Neural cell (in vitro differentiated cells): ENCODE measurements around the gene RCN1. TPM values are rescaled to one million over a fixed set of nuclear protein-coding genes. Genes with fewer than 3 reads are reported as not detected.

Experiments used
- H2AFZ ChIP-seq: fragments of 200-600, 300-800 bp; sonication (generic), shearing (Covaris generic); 2 replicates; pipeline ENCODE4 v1.6.0; 2014; ENCODE audit warnings: low read depth, mild to moderate bottlenecking, antibody characterized with exemption, low read length, moderate library complexity
- H3F3A ChIP-seq: fragments of 200-600 bp; shearing (Covaris generic); 2 replicates; pipeline ENCODE4 v1.6.1; 2016; ENCODE audit warnings: mild to moderate bottlenecking, moderate library complexity, mixed read lengths, antibody characterized with exemption, low read length; ENCODE audit not compliant: insufficient read depth, poor library complexity, severe bottlenecking
- H3K27ac ChIP-seq: fragments of 200-600, 300-800 bp; sonication (generic), shearing (Covaris generic); 2 replicates; pipeline ENCODE4 v1.5.1; 2014; ENCODE audit warnings: mild to moderate bottlenecking, low read length, moderate library complexity
- H3K27me3 ChIP-seq: fragments of 300-800, 200-600 bp; sonication (generic), shearing (Covaris generic); 2 replicates; pipeline ENCODE4 v1.6.0; 2014; ENCODE audit warnings: mild to moderate bottlenecking, low read depth, low read length, moderate library complexity; ENCODE audit not compliant: insufficient read depth
- H3K36me3 ChIP-seq: fragments of 300-800, 200-600 bp; sonication (generic), shearing (Covaris generic); 2 replicates; pipeline ENCODE4 v1.5.1; 2014; ENCODE audit warnings: mild to moderate bottlenecking, antibody characterized with exemption, low read length, moderate library complexity; ENCODE audit not compliant: insufficient read depth
- H3K4me2 ChIP-seq: fragments of 300-800, 200-600 bp; sonication (generic), shearing (Covaris generic); 2 replicates; pipeline ENCODE4 v1.6.0; 2014; ENCODE audit warnings: mild to moderate bottlenecking, low read length
- H3K4me3 ChIP-seq: fragments of 300-800, 200-600 bp; sonication (generic), shearing (Covaris generic); 2 replicates; pipeline ENCODE4 v1.5.1; 2014; ENCODE audit warnings: mild to moderate bottlenecking, low read length, moderate library complexity
- H3K79me2 ChIP-seq: fragments of 200-600 bp; shearing (Covaris generic); replicated peaks from 2 replicates; pipeline ENCODE4 v1.6.0; 2014; ENCODE audit warnings: mild to moderate bottlenecking, low read length, moderate library complexity; ENCODE audit not compliant: insufficient read depth
- H3K9ac ChIP-seq: fragments of 300-800, 200-600 bp; sonication (generic), shearing (Covaris generic); 2 replicates; pipeline ENCODE4 v1.6.1; 2016; ENCODE audit warnings: mild to moderate bottlenecking, low read length, mixed read lengths
- H3K9me2 ChIP-seq: fragments of 200-600 bp; shearing (Covaris generic); 2 replicates; pipeline ENCODE4 v1.6.1; 2016; ENCODE audit warnings: mild to moderate bottlenecking, low read length, mixed read lengths; ENCODE audit not compliant: insufficient read depth
- H3K9me3 ChIP-seq: fragments of 200-600, 300-800 bp; sonication (generic), shearing (Covaris generic); 2 replicates; pipeline ENCODE4 v1.6.1; 2016; ENCODE audit warnings: mild to moderate bottlenecking, mixed run types, low read length, moderate library complexity, mixed read lengths
- H4K20me1 ChIP-seq: fragments of 200-600 bp; shearing (Covaris generic); 2 replicates; pipeline ENCODE4 v1.6.1; 2016; ENCODE audit warnings: mild to moderate bottlenecking, mixed run types; ENCODE audit not compliant: insufficient read depth
- EP300 ChIP-seq: fragments of 450-650 bp; conservative IDR thresholded peaks from 2 replicates; pipeline ENCODE4 v1.6.1; 2014; ENCODE audit warnings: antibody characterized with exemption, mild to moderate bottlenecking, moderate library complexity; ENCODE audit not compliant: poor library complexity, severe bottlenecking
- EZH2 ChIP-seq: fragments of 200-600, 300-800 bp; shearing (Covaris generic), sonication (generic); IDR thresholded peaks from 2 replicates; pipeline ENCODE4 v1.6.1; 2014; ENCODE audit warnings: antibody characterized with exemption, low read length, borderline replicate concordance, mild to moderate bottlenecking; ENCODE audit not compliant: insufficient read depth, poor library complexity, severe bottlenecking
- MXI1 ChIP-seq: fragments of 450-650 bp; conservative IDR thresholded peaks from 2 replicates; pipeline ENCODE4 v1.6.1; 2014; ENCODE audit warnings: antibody characterized with exemption, mild to moderate bottlenecking; ENCODE audit not compliant: poor library complexity, severe bottlenecking
- POLR2AphosphoS5 ChIP-seq: IDR thresholded peaks from 2 replicates; pipeline ENCODE4 v1.6.1; 2012
- RAD21 ChIP-seq: fragments of 450-650 bp; conservative IDR thresholded peaks from 2 replicates; pipeline ENCODE4 v1.6.1; 2014; ENCODE audit warnings: antibody characterized with exemption, mild to moderate bottlenecking, moderate library complexity
- SMC3 ChIP-seq: fragments of 450-650 bp; conservative IDR thresholded peaks from 2 replicates; pipeline ENCODE4 v1.6.1; 2014; ENCODE audit warnings: antibody characterized with exemption, mild to moderate bottlenecking, moderate library complexity; ENCODE audit not compliant: poor library complexity
- TAF1 ChIP-seq: IDR thresholded peaks from 2 replicates; pipeline ENCODE4 v1.6.1; 2012; ENCODE audit warnings: low read depth
- polyA plus RNA-seq: library from polyadenylated mRNA; depleted of rRNA; stranded (reverse); fragments of >200 nt; gene quantifications from 2 replicates; pipeline ENCODE4 v1.2.3, GENCODE V29; 2014
- TF ChIP-seq, protein P1 (sequence below): IDR thresholded peaks from 2 replicates; pipeline ENCODE4 v1.6.1; 2012; ENCODE audit warnings: borderline replicate concordance
- TF ChIP-seq, protein P2 (sequence below): fragments of 450-650 bp; IDR thresholded peaks from 2 replicates; pipeline ENCODE4 v1.5.1; 2014; ENCODE audit warnings: antibody characterized with exemption, mild to moderate bottlenecking, moderate library complexity; ENCODE audit not compliant: poor library complexity, severe bottlenecking

Gene RCN1
- polyA plus RNA-seq, 1 donor from 2014 or later: 66.7 TPM

DNA sequence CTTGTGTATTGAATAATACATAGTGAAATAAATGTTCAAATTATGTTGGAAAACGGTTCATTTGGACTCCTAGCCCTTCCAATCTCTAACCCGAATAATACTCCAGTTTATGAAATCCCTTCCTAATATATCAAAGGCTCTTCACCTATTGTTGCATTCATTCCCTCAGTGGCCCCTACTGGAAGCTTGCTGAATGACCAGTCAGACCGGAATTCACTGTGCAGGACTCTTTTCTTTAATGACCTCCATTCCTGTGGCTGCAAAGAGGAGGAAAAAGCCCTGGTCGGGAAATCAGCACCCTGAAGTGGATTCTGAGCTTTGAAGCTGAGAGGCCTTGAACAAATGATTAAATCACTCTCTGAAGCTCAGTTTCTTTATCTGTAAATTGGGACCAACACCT is 19.1 kb upstream of the RCN1 start:
- Histone ChIP-seq H3K9me2 (no peaks in the 10 kb centered on the region), H3K27ac (peak overlapping the region; percentile 83), H4K20me1 (no peaks in the 10 kb centered on the region), H3K9ac (no peak overlapping the region), H3K27me3 (no peaks in the 10 kb centered on the region), H3F3A (peaks cover 10% of the 10 kb centered on the region), H3K4me3 (no peak overlapping the region), H3K4me2 (no peak overlapping the region), H2AFZ (no peak overlapping the region), H3K36me3 (no peaks in the 10 kb centered on the region), H3K9me3 (no peaks in the 10 kb centered on the region), H3K79me2 (no peaks in the 10 kb centered on the region)
- TF ChIP-seq EP300: no peak
- TF ChIP-seq TAF1: no peak
- no peak for TF ChIP-seq MXI1
- no peak for TF ChIP-seq RAD21
- TF ChIP-seq, protein P1, sequence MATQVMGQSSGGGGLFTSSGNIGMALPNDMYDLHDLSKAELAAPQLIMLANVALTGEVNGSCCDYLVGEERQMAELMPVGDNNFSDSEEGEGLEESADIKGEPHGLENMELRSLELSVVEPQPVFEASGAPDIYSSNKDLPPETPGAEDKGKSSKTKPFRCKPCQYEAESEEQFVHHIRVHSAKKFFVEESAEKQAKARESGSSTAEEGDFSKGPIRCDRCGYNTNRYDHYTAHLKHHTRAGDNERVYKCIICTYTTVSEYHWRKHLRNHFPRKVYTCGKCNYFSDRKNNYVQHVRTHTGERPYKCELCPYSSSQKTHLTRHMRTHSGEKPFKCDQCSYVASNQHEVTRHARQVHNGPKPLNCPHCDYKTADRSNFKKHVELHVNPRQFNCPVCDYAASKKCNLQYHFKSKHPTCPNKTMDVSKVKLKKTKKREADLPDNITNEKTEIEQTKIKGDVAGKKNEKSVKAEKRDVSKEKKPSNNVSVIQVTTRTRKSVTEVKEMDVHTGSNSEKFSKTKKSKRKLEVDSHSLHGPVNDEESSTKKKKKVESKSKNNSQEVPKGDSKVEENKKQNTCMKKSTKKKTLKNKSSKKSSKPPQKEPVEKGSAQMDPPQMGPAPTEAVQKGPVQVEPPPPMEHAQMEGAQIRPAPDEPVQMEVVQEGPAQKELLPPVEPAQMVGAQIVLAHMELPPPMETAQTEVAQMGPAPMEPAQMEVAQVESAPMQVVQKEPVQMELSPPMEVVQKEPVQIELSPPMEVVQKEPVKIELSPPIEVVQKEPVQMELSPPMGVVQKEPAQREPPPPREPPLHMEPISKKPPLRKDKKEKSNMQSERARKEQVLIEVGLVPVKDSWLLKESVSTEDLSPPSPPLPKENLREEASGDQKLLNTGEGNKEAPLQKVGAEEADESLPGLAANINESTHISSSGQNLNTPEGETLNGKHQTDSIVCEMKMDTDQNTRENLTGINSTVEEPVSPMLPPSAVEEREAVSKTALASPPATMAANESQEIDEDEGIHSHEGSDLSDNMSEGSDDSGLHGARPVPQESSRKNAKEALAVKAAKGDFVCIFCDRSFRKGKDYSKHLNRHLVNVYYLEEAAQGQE: no peak
- no peak for TF ChIP-seq SMC3
- TF ChIP-seq EZH2: no peak
- TF ChIP-seq, protein P2, sequence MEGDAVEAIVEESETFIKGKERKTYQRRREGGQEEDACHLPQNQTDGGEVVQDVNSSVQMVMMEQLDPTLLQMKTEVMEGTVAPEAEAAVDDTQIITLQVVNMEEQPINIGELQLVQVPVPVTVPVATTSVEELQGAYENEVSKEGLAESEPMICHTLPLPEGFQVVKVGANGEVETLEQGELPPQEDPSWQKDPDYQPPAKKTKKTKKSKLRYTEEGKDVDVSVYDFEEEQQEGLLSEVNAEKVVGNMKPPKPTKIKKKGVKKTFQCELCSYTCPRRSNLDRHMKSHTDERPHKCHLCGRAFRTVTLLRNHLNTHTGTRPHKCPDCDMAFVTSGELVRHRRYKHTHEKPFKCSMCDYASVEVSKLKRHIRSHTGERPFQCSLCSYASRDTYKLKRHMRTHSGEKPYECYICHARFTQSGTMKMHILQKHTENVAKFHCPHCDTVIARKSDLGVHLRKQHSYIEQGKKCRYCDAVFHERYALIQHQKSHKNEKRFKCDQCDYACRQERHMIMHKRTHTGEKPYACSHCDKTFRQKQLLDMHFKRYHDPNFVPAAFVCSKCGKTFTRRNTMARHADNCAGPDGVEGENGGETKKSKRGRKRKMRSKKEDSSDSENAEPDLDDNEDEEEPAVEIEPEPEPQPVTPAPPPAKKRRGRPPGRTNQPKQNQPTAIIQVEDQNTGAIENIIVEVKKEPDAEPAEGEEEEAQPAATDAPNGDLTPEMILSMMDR: no peak
- no peak for TF ChIP-seq POLR2AphosphoS5

- no peak for TF ChIP-seq RAD21
- TF ChIP-seq, protein P1: no peak
- TF ChIP-seq MXI1: no peak
- TF ChIP-seq, protein P2: no peak
- TF ChIP-seq POLR2AphosphoS5: peak; percentile 81
- TF ChIP-seq SMC3: peak; percentile 19
- peak; percentile 80 for TF ChIP-seq EP300
- no peak for TF ChIP-seq TAF1
- TF ChIP-seq EZH2: no peak
- H3K4me3 ChIP-seq: peak overlapping the region; percentile 51
- no peaks in the 10 kb centered on the region for H3K36me3 ChIP-seq
- peak overlapping the region; percentile 52 for H3K4me2 ChIP-seq
- no peaks in the 10 kb centered on the region for H4K20me1 ChIP-seq
- H3F3A ChIP-seq: peaks cover 10% of the 10 kb centered on the region
- H3K79me2 ChIP-seq: no peaks in the 10 kb centered on the region
- no peak overlapping the region for H2AFZ ChIP-seq
- H3K9me3 ChIP-seq: no peaks in the 10 kb centered on the region
- H3K27me3 ChIP-seq: no peaks in the 10 kb centered on the region
- H3K27ac ChIP-seq: peak overlapping the region; percentile 83
- no peaks in the 10 kb centered on the region for H3K9me2 ChIP-seq
- H3K9ac ChIP-seq: peak overlapping the region; percentile 43
These were observed 17.8 kb upstream of the RCN1 start for GRCh38 chr11:32072872-32073643.
